ENCODE measurements around the gene HACD1.
"Not testable (repeated sequence)": the region's sequence is repeated elsewhere in the genome, so short reads cannot be mapped to it uniquely, and the experiment has no call there.

The HACD1 gene

DNA sequence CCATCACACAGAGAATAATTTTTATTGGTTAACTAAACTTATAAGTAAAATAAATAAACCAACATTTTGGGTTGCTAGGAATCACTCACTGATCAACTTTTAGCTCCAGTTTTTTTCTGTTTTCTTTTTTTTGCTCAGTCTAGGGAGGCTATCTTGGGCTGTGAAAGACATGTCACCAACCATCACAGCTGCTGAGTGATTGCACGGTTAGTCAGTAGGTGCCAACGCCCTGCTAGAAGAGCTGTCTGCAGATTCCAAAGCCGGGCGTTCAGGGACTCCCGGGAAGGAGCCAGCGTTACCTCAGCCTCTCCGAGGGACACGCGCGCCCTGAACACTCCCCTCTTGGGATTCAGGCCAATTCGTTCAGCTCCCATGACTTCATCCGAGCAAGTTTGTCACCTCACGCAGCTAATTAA lies 26.2 kb upstream of the HACD1 start:
- no peak for DNase-seq

DNA sequence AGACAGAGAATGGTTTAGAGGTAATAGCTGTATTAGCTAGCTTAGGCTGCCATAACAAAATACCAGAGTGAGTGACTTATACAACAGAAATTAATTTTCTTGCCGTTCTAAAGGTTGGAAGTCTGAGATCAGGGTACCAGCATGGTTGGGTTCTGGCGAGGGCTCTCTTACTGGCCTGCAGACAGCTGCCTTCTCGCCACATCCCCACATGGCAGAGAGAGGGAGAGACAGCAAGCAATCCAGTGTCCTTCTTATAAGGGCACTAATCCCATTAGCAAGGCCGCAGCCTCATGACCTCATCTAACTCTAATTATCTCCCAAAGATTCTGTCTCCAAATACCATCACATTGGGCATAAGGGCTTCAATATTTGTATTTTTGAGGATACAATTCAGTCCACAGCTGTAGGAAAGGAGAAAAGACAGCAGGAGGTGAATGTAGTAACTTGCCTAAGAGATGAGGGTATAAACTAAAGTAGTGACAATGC lies 23.2 kb upstream of the HACD1 start:
- no peak for DNase-seq

DNA sequence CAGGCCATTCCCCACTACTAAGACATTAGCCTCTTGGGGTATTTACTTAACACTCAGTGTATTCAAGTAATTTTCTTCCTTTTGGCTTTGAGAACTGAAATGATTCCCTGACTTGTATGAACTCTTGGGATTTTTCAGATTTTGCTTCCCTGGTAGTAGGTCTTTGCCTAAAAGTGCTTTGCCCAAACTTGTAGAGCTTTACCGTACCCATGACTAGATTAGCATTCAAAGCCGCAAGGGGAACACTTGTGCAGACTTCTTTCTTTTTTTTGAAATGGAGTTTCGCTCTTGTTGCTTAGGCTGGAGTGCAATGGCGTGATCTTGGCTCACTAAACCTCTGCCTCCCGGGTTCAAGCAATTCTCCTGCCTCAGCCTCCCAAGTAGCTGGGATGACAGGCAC lies 20.7 kb upstream of the HACD1 start:
- DNase-seq: no peak

DNA sequence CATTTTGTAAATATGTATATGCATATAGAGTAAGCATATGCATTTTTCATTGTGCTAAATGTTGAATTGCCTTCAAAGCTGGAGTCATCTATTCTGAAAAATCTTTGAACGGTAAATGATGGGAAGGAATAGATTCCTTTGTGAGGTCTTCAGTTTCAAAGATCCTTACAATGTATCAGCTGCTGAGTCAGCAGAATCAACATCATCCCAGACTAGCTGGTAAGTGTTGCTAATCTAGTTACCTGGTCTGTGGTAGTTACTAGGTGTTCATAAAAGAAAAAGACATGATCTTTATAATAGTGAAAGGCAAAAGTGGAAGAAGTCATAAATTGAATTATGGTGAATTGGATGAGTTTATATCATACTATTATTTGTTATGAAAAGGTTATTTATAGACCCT lies 16.2 kb upstream of the HACD1 start:
- no peak for DNase-seq

DNA sequence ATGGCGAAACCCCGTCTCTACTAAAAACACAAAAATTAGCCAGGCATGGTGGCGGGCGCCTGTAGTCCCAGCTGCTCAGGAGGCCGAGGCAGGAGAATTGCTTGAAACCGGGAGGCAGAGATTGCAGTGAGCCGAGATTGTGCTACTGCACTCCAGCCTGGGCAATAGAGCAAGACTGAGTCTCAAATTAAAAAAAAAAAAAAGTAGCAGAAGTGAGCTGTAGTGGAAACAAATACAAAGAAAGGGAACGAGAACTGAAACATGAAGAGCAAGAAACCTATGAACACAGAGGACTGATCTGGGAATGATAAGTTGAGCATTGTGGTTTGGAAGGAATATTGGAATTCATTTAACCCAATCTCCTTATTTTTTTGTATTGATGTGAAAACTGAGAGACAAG lies 15.4 kb upstream of the HACD1 start:
- DNase-seq: not testable (repeated sequence)

DNA sequence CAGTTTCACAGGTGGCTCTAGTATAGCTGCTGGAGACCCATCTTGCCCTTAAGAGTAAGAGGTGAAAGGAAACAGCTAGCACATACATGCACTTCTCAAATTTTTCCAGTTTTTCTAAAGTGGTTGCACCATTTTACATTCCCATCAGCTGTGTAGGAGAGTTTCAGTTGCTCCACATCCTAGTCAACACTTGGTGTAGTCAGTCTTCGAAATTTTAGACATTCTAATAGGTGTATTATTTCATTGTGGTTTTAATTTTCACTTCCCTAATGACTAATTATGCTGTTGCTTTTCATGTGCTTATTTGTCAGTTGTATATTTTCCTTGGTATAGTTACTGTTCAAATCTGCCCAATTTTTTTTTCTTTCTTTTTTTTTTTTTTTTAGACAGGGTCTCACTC lies 9.5 kb upstream of the HACD1 start:
- DNase-seq: no peak

DNA sequence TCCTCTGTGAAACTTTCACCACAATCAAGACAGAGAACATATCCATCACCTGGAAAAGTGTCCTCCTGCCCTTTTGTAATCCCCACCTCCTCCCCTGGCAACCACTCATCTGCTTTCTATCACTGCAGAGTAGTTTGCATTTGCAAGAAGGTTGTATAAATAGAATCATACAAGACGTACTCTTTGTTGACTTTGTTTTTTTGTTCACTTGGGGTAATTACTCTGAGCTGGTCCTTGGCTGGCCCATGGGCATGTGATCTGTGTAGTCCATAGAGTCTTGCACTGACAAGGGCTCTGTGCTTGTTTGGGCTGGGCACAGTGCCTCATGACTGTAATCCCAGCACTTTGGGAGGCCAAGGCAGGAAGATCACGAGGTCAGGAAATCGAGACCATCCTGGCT lies 7.8 kb upstream of the HACD1 start:
- no peak for DNase-seq

DNA sequence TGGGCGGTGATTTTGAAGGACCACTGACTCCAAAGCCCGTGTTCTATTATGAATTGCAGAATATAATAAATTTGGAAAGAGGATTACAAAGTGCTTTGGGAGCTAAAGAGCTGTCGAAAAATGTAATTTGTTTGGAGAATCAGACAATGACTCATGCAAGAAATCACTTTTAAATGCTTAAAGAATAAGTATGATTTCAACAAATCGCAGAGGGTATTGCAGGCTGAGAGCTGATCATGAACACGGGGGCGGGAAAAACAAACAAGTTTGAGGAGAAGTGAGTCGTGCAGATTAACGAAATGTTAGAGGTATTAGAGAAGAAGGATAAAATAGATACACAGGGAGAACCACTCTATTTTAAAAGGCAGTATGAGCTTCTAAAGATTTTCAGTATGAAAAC lies 4.9 kb upstream of the HACD1 start:
- no peak for DNase-seq

DNA sequence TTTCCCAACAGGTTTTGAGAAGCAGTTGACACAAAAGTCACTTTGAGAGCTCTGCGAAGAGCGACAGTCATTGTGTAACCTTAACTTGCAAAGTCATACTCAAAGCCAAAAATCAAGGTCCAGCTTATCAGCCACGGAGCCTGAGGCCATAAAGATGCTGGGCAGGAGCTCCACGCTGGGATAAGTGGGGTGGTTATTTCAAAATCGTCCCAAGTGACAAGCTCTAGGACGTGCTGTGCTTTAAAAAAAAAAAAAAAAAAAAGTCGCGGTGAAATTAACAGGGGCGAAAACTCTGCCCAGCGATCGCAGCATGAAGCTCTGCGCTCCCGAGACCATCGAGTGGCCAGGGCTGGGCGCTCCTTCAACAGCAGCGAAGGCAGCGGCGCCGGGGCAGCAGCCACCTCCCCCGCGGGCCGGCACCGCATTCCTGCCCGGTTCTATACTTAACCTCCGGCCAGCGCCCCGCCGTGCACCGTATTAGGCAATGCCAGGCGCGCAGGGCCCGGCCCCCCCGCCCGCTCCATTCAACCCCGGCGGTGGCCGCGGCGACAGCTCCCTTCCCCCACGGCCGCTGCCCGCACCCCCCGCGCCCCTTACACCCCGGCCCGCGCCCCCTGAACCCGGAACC lies 657 bp downstream of the HACD1 start:
- DNase-seq: peak; percentile 10 to 26

DNA sequence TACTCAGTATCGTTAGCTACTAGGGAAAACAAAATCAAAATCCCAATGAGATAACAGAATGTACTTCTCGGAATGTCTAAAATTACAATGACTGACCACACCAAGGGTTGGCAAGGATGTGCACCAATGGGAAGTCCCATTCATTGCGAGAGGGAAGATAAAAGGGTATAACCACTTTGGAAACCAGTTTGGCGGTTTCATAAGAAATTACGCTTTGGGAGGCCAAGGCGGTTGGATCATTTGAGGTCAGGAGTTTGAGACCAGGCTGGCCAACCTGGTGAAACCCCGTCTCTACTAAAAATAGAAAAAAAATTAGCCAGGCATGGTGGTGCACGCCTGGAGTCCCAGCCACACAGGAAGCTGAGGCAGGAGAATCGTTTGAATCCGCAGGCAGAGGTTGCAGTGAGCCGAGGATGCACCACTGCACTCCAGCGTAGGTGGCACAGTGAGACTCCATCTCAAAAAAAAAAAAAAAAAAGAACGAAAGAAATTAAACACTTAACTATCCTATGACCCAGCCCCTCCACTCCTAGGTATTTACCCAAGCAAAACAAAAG lies 7.6 kb downstream of the HACD1 start:
- DNase-seq: no peak

DNA sequence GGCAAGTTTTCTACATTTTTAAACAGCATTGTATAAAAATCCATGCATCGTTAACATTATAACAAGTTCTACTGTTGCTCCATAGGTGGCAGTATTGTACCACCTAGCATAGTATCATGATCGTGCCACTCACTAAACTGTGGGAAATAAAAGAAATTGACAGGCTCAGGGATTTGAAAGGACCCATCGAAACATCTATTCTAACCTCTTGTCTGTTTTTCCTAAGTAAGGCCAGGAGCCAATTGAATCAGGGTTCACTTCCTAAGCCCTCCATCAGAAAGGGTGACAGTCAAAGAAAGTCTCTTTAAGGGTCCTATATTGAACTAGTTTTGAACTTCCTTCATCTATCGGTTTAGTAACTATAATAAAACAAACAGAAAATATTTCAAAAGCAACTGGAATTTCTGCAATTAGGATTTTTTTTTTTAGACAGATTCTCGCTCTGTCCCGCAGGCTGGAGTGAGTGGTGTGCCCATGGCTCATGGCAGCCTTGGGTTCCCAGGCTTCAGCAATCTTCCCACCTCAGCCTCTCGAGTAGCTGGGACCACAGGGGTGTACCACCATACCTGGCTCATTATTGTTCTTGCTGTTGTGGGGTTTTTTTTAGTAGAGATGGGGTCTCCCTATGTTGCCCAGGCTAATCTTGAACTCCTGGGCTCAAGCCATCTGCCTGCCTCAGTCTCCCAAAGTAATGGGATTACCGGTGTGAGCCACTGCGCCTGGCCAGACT lies 9.4 kb downstream of the HACD1 start:
- DNase-seq: peak in 1 of 2 donors; percentile 9

DNA sequence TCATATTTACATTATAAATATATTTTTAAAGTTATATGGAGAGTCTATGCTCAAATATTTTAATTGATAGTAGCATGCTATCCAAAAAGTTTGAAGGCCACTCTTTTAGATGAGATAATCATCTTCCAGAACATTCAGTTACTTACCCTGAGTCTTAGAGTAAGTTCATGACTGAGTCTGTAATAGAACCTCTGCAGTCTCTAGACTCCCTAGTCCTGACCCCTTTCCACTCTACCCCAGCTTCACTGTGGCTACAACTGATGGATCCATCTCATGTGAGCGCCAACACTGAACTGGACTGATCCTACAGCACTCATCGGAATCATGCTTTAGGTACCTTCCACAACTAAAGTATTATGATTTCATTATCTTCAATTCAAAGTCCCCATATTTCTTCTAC lies 10.1 kb downstream of the HACD1 start:
- no peak for DNase-seq

DNA sequence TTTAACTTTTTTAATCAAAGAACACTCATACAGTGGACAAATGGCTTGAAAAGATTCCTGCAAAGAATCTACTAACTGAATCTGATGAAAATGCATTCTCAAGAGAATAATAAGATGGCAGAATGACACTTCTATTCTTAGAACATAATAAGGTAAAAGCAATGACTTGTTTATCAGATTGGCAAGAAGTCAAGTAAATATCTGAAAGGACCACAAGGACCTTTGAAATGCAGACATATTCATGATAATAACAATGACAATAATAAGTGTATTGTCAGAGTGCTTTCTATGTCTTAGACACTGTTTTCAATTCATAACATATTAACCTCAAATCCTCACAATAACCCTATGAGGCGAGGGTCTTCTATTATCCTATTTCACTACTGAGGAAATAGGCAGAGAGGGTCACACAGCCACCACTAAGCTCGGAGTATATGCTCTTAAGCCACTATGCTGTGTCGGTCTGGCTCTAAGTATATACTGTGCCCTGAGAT lies 10.6 kb downstream of the HACD1 start:
- DNase-seq: no peak

DNA sequence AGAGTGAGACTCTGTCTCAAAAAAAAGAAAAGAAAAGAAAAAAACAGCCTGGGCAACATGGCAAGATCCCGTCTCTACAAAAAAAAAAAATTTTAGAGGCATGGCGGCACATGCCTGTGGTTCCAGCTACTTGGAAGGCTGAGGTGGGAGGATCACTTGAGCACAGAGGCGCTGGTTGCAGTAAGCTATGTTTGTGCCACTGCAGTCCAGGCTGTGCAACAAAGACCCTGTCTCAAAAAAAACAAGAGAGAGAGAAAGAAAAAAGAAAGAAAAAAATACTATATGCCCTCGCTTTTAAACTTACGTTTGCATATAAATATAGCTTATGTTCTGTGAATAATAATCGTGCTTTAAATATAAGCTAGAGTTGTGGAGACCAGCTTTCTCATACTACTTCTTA lies 11.2 kb downstream of the HACD1 start:
- DNase-seq: no peak

DNA sequence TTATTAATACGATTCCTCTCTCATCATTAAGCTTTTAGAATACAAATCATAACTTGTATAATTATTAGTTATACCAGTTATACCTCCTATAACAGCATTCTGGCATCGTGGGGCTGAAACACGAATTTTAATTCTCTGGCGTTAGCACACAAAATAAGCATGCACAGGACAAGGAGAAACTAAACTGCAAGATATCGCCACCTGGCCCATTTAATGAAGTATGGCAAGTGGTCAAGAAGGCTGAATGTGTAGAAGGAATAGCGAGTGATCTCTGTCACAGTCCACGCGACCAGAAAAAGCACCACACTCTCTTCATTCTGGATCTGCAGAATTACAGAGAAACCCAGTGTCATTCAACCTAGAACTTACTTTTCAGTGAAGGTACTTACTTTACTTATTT lies 18.1 kb downstream of the HACD1 start:
- no peak for DNase-seq

DNA sequence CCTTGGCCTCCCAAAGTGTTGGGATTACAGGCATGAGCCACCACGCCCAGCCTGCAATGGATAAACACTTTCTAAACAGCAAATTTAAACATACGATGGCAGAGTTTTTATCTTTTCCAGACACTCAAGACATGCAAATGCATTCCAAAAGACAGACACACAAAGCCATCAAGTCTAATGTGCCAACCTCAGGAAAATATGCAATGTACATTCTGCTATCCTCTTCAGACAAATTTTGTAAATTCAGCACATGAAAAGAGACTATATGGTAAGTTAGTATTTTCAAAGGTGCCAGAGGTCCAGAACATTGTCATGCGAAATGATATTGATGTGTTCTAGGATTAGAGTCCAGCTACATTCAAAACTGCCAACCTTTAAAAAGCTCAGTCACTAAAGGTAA lies 19.8 kb downstream of the HACD1 start:
- no peak for DNase-seq

DNA sequence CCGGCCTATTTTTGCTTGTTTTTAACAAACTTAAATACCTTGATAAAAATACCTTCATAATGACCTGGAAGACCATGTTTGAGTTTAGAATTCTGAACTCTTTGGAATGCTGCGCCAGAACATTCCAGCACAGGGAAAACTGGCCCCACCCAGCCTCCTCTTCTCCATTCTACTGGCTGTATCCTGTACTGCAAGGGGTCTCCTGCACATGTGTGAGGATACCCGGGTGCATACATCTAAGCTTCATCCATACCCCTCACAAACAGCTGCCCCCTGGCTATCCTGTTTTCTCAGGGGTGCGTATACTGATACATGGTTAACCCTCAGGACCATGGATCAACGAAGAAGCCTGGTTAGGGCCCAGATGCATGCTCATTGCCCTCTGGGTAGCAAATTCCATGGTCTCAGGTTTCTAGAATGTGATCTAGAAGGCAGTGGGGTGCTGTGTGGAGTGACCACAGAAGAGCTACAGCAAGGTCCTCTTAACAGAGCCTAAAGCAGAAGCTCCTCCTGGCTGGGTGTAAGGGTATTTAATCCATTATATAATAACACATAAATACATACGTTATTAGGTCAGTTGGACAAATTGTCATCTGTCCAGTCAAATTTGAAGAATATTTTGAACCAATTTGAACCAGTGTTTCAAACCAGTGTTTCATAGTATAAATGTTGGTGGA lies 26.1 kb downstream of the HACD1 start:
- DNase-seq: no peak

DNA sequence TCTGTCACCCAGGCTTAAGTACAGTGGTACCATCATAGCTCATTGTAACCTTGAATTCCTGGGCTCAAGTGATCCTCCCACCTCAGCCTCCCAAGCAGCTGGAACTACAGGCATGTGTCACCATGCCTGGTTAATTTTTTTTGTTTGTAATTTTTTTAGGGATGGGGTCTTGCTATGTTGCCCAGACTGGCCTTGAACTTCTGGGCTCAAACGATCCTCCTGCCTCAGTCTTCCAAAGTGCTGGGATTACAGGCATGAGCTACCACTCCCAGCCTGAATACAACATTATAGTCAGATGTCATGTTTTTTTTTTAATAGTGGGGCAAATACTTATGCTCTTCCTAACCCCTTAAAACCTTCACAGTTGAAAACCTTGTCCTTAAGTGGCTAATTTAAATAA lies 27.9 kb downstream of the HACD1 start:
- DNase-seq: not testable (repeated sequence)

DNA sequence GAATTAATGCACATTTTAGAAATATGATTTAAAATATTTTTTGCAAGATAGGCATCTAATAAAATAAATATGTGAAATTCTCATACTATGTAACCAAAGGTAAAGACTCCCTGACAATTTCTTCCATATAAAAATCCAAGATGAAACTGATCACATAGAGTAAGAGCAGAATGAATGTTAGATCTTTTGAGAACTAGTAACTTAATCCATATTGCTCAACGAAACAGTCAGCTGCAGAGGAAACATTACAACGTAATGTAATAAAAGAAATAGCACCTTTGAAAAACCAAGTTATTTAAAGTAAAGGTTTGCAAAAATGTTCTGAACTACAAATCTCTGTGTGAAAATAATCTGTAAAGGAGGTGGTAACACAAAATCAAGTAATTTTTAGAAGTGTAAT lies 28.8 kb downstream of the HACD1 start:
- no peak for DNase-seq

DNA sequence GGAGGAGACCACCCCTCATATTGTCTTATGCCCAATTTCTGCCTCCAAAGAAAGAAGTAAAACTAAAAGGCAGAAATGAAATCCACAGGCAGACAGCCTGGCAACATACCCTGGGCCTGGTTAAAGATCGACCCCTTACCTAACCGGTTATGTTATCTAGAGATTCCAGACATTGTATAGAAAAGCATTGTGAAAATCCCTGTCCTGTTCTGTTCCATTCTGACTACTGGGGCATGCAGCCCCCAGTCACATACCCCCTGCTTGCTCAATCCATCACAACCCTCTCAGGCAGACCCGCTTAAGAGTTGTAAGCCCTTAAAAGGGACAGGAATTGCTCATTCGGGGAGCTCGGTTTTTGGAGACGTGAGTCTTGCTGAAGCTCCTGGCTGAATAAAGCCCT lies 29.9 kb downstream of the HACD1 start:
- not testable (repeated sequence) for DNase-seq

DNA sequence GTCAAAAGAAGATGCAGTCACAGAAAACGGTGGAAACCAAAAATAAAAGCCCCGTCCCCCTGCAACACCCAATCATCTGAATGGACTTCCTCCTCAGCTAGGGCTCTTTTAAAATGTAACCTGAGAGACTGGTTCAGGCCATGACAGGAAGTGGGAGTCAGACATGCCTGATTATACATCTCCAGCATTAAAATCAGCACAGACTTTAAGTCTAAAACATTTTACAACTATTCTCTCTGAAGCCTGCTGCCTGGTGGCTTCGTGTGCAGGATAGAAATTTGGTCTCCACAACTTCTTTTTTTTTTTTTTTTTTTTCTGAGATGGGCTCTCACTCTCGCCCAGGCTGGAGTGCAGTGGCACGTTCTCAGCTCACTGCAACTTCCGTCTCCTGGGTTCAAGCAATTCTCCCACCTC lies 30.3 kb downstream of the HACD1 start:
- no peak for DNase-seq

DNA sequence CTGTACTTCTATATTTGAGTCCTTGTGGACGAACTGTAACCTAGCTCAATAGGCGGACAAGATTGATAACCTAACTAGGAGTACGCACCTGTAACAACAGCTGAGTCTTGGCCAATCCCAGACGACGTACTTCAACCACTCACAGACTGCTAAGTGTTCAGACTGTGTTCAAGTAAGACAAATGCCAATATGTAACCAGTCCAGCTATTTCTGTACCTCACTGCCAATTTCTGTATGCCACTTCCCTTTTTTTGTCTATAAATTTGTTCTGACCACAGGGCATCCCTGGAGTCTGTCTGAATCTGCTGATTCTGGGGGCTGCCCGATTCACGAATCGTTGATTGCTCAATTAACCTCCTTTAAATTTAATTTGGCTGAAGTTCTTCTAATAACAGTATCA lies 32.2 kb downstream of the HACD1 start:
- no peak for DNase-seq

DNA sequence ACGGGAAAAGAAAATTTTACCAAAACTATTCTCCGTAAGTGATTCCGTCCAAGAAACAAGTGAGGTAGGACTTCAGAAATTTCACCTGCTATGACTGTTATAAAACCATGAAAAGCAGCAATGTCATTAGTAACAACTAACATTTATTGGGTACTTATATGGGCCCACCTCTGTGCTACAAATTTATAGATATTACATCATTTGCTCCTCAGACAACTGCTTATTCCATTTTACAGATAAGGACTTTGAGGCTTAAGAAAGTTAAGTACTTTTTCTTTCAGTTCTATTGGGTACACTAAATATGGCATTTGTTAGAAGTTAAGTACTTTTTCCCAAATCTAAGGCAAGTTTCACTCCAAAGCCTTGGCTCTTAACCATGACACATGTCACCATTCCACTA lies 36.3 kb downstream of the HACD1 start:
- DNase-seq: no peak

DNA sequence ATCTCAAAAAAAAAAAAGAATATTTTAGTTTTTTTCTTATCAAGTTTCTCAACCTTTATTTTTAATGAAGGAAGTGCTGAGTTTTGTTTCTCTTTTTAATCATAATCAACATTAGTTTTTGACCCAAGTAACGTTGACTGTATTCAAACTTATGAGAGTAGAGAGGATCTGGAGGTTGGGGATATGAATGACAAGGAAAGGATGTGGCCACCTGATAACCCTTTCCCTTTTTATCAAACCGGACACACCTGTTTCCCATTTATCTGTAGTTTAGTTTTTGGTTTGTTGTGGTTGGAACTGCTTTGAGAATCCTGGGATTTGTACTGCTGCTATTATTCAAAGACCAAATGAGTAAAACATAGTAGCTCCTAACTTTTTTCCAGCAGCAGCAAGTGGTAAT lies 38.6 kb downstream of the HACD1 start:
- DNase-seq: no peak
